Breast epithelium (tissue), 4 donors: Measurements from ENCODE around the gene CFAP68. TPM values are rescaled to one million over a fixed set of nuclear protein-coding genes. Genes with fewer than 3 reads are reported as not detected.

ENCODE experiments used
- DNase-seq, 2 donors: peaks; one replicate each; pipeline ENCODE4 v3.0.0-alpha.2; 2019; ENCODE audit warnings: low spot score in 2 of 2
- H3K27ac ChIP-seq, 2 donors: fragments of 200-600 bp; sonication (generic) in 1 of 2; one replicate each; pipeline ENCODE4 v1.5.1; 2016 to 2019; ENCODE audit warnings: mild to moderate bottlenecking in 1 of 2
- H3K27me3 ChIP-seq, 2 donors: fragments of 200-600 bp; sonication (generic) in 1 of 2; one replicate each; pipeline versions ENCODE4 v1.5.1 to v1.6.0; 2017 to 2019; ENCODE audit warnings: control low read depth in 1 of 2, mild to moderate bottlenecking in 1 of 2
- H3K36me3 ChIP-seq: fragments of 200-600 bp; one replicate; pipeline ENCODE4 v1.5.1; 2019
- H3K4me1 ChIP-seq, 2 donors: fragments of 200-600 bp; sonication (generic); one replicate each; pipeline ENCODE4 v1.5.1; 2016 to 2019; ENCODE audit warnings: control low read depth in 1 of 2
- H3K4me3 ChIP-seq, 3 donors: fragments of 200-600 bp; sonication (generic); 1 replicate in 2 of 3; 2 replicates in 1 of 3; pipeline ENCODE4 v1.5.1; 2016 to 2019; ENCODE audit warnings: mild to moderate bottlenecking in 3 of 3, moderate library complexity in 2 of 3
- H3K9me3 ChIP-seq, 2 donors: fragments of 200-600 bp; sonication (generic) in 1 of 2; one replicate each; pipeline ENCODE4 v1.5.1; 2016 to 2019; ENCODE audit warnings: control low read depth in 1 of 2
- POLR2A ChIP-seq: fragments of 450-650 bp; IDR thresholded peaks from one replicate; pipeline ENCODE4 v1.6.1; 2016; ENCODE audit warnings: antibody characterized with exemption, mild to moderate bottlenecking, moderate library complexity
- POLR2AphosphoS5 ChIP-seq, 3 donors: sonication (generic); formaldehyde crosslinking; IDR thresholded peaks; one replicate each; pipeline ENCODE4 v1.6.1; 2017; ENCODE audit warnings: antibody characterized with exemption in 3 of 3
- intact Hi-C: fragments of 100-400 bp; cut with DNase I; formaldehyde crosslinking; loops from one replicate; pipeline ENCODE4 v1.15.1; 2023; ENCODE audit warnings: low total_unique reads
- total RNA-seq, 3 donors: library from RNA; depleted of rRNA; stranded (reverse); fragments of >200 nt; gene quantifications; one replicate each; pipeline ENCODE4 v1.1.0, GENCODE V29; 2016
- TF ChIP-seq, protein P1 (sequence below), 3 donors: fragments of 450-650 bp; IDR thresholded peaks; one replicate each; pipeline ENCODE4 v1.5.1; 2016 to 2017; ENCODE audit warnings: antibody characterized with exemption in 3 of 3, mild to moderate bottlenecking in 3 of 3, moderate library complexity in 3 of 3

CFAP68 gene
- total RNA-seq, 3 donors from 2014 or later: 29.6 to 35.1 (median 31.2) TPM

DNA sequence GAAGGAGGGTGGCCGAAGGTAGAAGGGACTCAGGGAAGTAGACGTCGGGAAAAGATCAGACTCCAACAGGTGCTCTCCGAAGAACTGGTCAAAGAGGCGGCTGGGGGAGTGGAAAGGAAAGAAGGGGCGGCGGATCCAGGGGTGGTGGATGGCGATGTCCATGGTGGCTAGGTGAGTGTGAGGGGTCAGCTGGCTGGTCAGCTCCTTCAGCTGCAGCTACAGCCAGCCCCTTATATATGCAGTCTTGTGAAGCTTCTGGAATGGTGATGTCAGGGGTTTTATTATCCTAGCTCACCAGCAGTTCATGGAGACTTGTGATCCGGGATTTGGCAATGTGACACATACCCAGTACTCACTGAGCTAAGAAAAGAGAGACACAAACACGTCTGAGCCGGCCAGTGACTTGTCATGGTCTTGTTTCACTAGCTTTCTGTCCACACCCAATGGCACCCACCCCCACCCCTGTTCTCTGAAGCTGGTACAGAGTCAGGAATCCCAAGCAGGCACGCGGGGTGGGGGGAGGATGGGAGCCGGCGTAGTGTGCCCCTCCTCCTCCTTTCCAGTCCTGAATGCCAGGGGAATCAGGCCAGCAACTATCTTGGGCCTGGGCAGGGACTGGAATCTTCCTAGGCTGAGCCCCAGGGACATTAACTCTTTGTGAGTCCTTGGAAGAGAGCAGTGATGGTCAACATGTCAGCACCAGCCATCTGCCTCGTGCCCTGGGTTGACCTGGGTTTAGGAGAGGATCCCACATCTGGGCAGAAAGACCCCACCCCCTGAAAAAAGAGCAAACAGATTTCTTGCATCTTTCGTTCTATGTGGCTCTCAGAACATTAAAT is 32.4 kb downstream of the CFAP68 start, which contains the start of gene CRYAB:
CRYAB (minus strand) TSS at position 208 of the 839 bp plus-strand sequence; CDS start at position 162, 46 bp downstream.
- no peaks in the 10 kb centered on the region for H3K27me3 ChIP-seq
- DNase-seq: peak; percentile 81 to 96
- no peaks in the 10 kb centered on the region for H3K4me1 ChIP-seq

DNA sequence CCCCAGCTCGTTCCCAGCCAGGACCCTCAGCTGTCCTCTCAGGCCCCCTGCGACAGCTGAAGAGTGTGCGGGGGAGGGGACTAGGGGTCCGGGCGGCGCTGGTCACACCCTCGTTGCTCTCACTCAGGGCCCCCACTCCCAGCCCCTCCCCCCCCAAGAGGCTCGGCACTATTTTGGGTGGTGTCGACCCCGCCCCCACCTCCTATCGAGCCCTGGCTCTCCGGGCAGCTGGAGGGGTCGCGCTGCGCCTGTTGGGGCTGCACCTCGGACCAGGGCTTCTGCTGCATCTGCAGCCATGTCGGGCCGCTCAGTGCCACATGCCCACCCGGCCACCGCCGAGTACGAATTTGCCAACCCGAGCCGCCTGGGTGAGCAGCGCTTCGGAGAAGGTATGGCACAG is 33.2 kb downstream of the CFAP68 start, which contains the start of gene HSPB2:
HSPB2 (plus strand) TSS at position 200 of the 400 bp plus-strand sequence; CDS start at position 296, 96 bp downstream.
- Histone ChIP-seq H3K36me3 (no peaks in the 10 kb centered on the region), H3K27ac (peak within 1 kb of the TSS; percentile 96 to 97), H3K4me1 (no peaks in the 10 kb centered on the region), H3K27me3 (no peaks in the 10 kb centered on the region), H3K4me3 (peak within 1 kb of the TSS; percentile 61 to 78 (median 63)), H3K9me3 (no peaks in the 10 kb centered on the region)
- TF ChIP-seq, protein P1, sequence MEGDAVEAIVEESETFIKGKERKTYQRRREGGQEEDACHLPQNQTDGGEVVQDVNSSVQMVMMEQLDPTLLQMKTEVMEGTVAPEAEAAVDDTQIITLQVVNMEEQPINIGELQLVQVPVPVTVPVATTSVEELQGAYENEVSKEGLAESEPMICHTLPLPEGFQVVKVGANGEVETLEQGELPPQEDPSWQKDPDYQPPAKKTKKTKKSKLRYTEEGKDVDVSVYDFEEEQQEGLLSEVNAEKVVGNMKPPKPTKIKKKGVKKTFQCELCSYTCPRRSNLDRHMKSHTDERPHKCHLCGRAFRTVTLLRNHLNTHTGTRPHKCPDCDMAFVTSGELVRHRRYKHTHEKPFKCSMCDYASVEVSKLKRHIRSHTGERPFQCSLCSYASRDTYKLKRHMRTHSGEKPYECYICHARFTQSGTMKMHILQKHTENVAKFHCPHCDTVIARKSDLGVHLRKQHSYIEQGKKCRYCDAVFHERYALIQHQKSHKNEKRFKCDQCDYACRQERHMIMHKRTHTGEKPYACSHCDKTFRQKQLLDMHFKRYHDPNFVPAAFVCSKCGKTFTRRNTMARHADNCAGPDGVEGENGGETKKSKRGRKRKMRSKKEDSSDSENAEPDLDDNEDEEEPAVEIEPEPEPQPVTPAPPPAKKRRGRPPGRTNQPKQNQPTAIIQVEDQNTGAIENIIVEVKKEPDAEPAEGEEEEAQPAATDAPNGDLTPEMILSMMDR (IDR thresholded peaks at IDR 0.05): no peak
- no peak for TF ChIP-seq POLR2AphosphoS5 (IDR thresholded peaks at IDR 0.05)
- TF ChIP-seq POLR2A: no peak
- DNase-seq: no peak
- intact Hi-C loops: no loop called here

More for the DNA sequence above, 32.4 kb downstream of the CFAP68 start, which contains the start of gene CRYAB:
- H3K36me3 ChIP-seq: no peaks in the 10 kb centered on the region
- intact Hi-C loops: no loop called here
- H3K4me3 ChIP-seq: peak within 1 kb of the TSS; percentile 61 to 78 (median 63)
- TF ChIP-seq POLR2AphosphoS5 (IDR thresholded peaks at IDR 0.05): peak; percentile 69 to 87 (median 69)
- TF ChIP-seq, protein P1 (IDR thresholded peaks at IDR 0.05): no peak
- H3K27ac ChIP-seq: peak within 1 kb of the TSS; percentile 96 to 97
- H3K9me3 ChIP-seq: no peaks in the 10 kb centered on the region

DNA sequence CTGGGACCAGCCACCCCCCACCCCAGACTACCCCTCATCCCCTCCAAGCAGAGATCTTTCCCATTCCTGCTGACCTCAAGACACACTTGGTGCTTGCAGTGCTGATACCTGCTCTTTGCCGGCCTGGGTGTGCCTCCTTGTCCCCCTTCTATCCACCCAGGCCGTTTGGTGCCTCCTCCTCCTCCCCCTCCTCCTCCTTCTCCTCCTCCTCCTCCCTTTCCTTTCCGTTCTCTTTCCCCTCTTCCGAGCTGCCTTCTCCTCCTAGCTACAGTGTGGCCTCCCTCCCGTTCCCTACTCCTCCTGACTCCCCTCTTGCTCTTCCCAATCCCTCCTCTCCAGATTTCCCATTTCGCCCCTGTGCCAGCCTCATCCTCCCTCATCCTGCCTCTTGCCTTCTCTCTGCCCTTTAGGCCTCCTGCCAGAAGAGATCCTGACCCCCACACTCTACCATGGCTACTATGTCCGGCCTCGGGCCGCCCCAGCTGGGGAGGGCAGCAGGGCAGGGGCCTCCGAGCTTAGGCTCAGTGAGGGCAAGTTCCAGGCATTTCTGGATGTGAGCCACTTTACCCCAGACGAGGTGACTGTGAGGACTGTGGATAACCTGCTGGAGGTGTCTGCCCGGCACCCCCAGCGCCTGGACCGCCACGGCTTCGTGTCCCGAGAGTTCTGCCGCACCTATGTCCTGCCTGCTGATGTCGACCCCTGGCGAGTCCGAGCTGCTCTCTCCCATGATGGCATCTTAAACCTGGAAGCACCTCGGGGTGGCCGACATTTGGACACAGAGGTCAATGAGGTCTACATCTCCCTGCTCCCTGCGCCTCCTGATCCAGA is 33.9 kb downstream of the CFAP68 start:
- DNase-seq: no peak
- no peak for TF ChIP-seq POLR2A
- TF ChIP-seq POLR2AphosphoS5 (IDR thresholded peaks at IDR 0.05): peak in 1 of 3 donors; percentile 8
- Histone ChIP-seq H3K36me3 (no peaks in the 10 kb centered on the region), H3K4me3 (peak overlapping the region; percentile 61 to 78 (median 63)), H3K4me1 (no peaks in the 10 kb centered on the region), H3K27me3 (no peaks in the 10 kb centered on the region), H3K9me3 (no peaks in the 10 kb centered on the region), H3K27ac (peak overlapping the region; percentile 96 to 97)
- intact Hi-C loops: no loop called here

DNA sequence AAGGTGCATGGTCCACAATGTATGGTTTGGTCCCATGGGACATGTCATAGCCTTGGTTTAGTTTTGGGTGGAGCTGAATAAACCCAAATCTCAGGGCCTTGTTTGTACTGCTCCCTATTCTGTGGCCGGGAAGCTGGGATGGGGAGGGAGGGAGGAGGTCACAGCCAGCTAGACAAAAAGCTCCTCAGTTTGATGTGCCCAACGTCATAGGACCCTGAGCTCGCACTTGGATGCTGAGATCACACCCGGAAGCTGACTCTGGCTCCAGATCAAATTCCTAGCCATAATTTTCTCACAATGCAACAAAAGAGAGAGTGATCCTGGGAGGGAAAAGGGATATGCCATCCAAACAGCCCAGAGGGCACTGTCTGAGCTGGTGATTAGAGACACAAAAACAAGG is 34.7 kb downstream of the CFAP68 start:
- peak in 1 of 2 donors; percentile 80 for DNase-seq
- H3K36me3 ChIP-seq: no peaks in the 10 kb centered on the region
- H3K4me3 ChIP-seq: peak overlapping the region; percentile 61 to 78 (median 63)
- no peaks in the 10 kb centered on the region for H3K9me3 ChIP-seq
- intact Hi-C loops: no loop called here
- TF ChIP-seq, protein P1 (IDR thresholded peaks at IDR 0.05): no peak
- peak in 1 of 3 donors; percentile 53 for TF ChIP-seq POLR2AphosphoS5 (IDR thresholded peaks at IDR 0.05)
- H3K4me1 ChIP-seq: no peaks in the 10 kb centered on the region
- peak overlapping the region; percentile 96 to 97 for H3K27ac ChIP-seq
- no peaks in the 10 kb centered on the region for H3K27me3 ChIP-seq

DNA sequence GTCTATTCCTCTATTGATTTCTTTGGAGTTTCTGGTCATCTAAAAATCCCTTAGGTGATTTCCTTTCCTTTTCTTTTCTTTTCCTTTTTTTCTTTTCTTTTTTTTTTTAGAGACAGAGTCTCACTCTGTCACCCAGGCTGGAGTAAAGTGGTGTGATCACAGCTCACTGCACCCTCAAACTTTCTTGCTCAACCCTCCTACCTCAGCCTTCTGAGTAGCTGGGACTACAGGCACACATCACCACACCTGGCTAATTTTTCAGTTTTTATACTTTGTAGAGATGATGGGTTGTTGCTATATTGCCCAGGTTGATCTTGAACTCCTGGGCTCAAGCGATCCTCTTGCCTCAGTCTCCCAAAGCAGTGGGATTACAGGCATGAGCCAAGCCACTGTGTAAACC is 37.4 kb downstream of the CFAP68 start:
- no peaks in the 10 kb centered on the region for H3K27me3 ChIP-seq
- H3K9me3 ChIP-seq: no peaks in the 10 kb centered on the region
- H3K4me3 ChIP-seq: no peak overlapping the region
- TF ChIP-seq, protein P1 (IDR thresholded peaks at IDR 0.05): no peak
- TF ChIP-seq POLR2A (no peak), POLR2AphosphoS5 (IDR thresholded peaks at IDR 0.05) (no peak)
- DNase-seq: no peak
- peak overlapping the region in 1 of 2 donors; percentile 96 for H3K27ac ChIP-seq
- no peaks in the 10 kb centered on the region for H3K4me1 ChIP-seq
- intact Hi-C loops: no loop called here
- H3K36me3 ChIP-seq: no peaks in the 10 kb centered on the region
